Trophoblast cell (in vitro differentiated cells and primary cell): ENCODE results near the gene SLC22A16.
A peak's percentile ranks its signal among the peaks of the same experiment; 100 is the strongest.

ENCODE experiments used
- DNase-seq, 2 donors: peaks; one replicate each; pipeline ENCODE4 v3.0.0-alpha.2; 2016
- H2AFZ ChIP-seq: 2 replicates; pipeline ENCODE4 v1.6.1; 2013; ENCODE audit warnings: low read length, moderate library complexity, mild to moderate bottlenecking; ENCODE audit not compliant: insufficient read depth, poor library complexity
- H2AK5ac ChIP-seq: 2 replicates; pipeline ENCODE4 v1.6.1; 2013; ENCODE audit warnings: mild to moderate bottlenecking, low read length
- H2BK120ac ChIP-seq: 2 replicates; pipeline ENCODE4 v1.6.1; 2013; ENCODE audit warnings: low read length, mild to moderate bottlenecking, moderate library complexity; ENCODE audit not compliant: insufficient read depth, poor library complexity
- H2BK12ac ChIP-seq: 2 replicates; pipeline ENCODE4 v1.6.1; 2013; ENCODE audit warnings: mild to moderate bottlenecking, low read length, moderate library complexity
- H2BK5ac ChIP-seq: 2 replicates; pipeline ENCODE4 v1.6.1; 2013; ENCODE audit warnings: low read length, low read depth, moderate library complexity, mild to moderate bottlenecking; ENCODE audit not compliant: poor library complexity
- H3K14ac ChIP-seq: 2 replicates; pipeline ENCODE4 v1.6.1; 2013; ENCODE audit warnings: mild to moderate bottlenecking, low read length
- H3K18ac ChIP-seq: 2 replicates; pipeline ENCODE4 v1.6.1; 2013; ENCODE audit warnings: mild to moderate bottlenecking, low read length
- H3K23ac ChIP-seq: 2 replicates; pipeline ENCODE4 v1.6.1; 2013; ENCODE audit warnings: low read length
- H3K27ac ChIP-seq: 2 replicates; pipeline ENCODE4 v1.5.1; 2013; ENCODE audit warnings: low read depth, mild to moderate bottlenecking, inconsistent platforms, low read length, moderate library complexity
- H3K27me3 ChIP-seq: 2 replicates; pipeline ENCODE4 v1.6.1; 2013; ENCODE audit warnings: inconsistent platforms, mild to moderate bottlenecking, low read length, moderate library complexity; ENCODE audit not compliant: insufficient read depth
- H3K36me3 ChIP-seq, 2 experiments: 1 replicate in 1 of 2; 2 replicates in 1 of 2; pipeline ENCODE4 v1.6.1; 2013; ENCODE audit warnings: low read length in 2 of 2, mild to moderate bottlenecking in 2 of 2, moderate library complexity in 1 of 2; ENCODE audit not compliant: insufficient read depth in 2 of 2, control insufficient read depth in 1 of 2
- H3K4ac ChIP-seq: 2 replicates; pipeline ENCODE4 v1.6.1; 2013; ENCODE audit warnings: low read depth, mild to moderate bottlenecking, low read length, moderate library complexity
- H3K4me1 ChIP-seq, 2 experiments: 1 replicate in 1 of 2; 2 replicates in 1 of 2; pipeline ENCODE4 v1.6.1; 2013; ENCODE audit warnings: low read length in 2 of 2, mild to moderate bottlenecking in 2 of 2, moderate library complexity in 1 of 2; ENCODE audit not compliant: insufficient read depth in 2 of 2, control insufficient read depth in 1 of 2
- H3K4me2 ChIP-seq: 2 replicates; pipeline ENCODE4 v1.6.1; 2013; ENCODE audit warnings: inconsistent platforms, mild to moderate bottlenecking, low read length, moderate library complexity
- H3K4me3 ChIP-seq: 2 replicates; pipeline ENCODE4 v1.5.1; 2013; ENCODE audit warnings: mild to moderate bottlenecking, low read depth, low read length, inconsistent platforms
- H3K79me1 ChIP-seq: one replicate; pipeline ENCODE4 v1.6.1; 2013; ENCODE audit warnings: low read length
- H3K79me2 ChIP-seq: 2 replicates; pipeline ENCODE4 v1.6.1; 2013; ENCODE audit warnings: low read length, mild to moderate bottlenecking; ENCODE audit not compliant: control insufficient read depth, insufficient read depth, poor library complexity
- H3K9ac ChIP-seq: 2 replicates; pipeline ENCODE4 v1.6.1; 2013; ENCODE audit warnings: mild to moderate bottlenecking, low read length
- H3K9me3 ChIP-seq: 2 replicates; pipeline ENCODE4 v1.6.1; 2013; ENCODE audit warnings: low read depth, mild to moderate bottlenecking, control low read depth, inconsistent platforms, low read length; ENCODE audit not compliant: insufficient read depth
- H4K12ac ChIP-seq: 2 replicates; pipeline ENCODE4 v1.6.1; 2013; ENCODE audit warnings: low read depth, mild to moderate bottlenecking, low read length, moderate library complexity
- H4K8ac ChIP-seq: 2 replicates; pipeline ENCODE4 v1.6.1; 2013; ENCODE audit warnings: low read depth, mild to moderate bottlenecking, low read length, moderate library complexity
- H4K91ac ChIP-seq: one replicate; pipeline ENCODE4 v1.6.1; 2013; ENCODE audit warnings: low read depth, mild to moderate bottlenecking, low read length, moderate library complexity
- WGBS: extraction: QIAGEN DNeasy Blood & Tissue Kit; methylation state at CpG from one replicate; pipeline ENCODE4 v1.1.7; 2013; ENCODE audit warnings: missing lambda C conversion rate; ENCODE audit not compliant: insufficient read length, insufficient coverage; ENCODE audit errors: extremely low coverage; 5-methylcytosine and 5-hydroxymethylcytosine counted together

SLC22A16 gene

GRCh38 chr6:110440026-110440425, 36.4 kb downstream of the SLC22A16 start:
- Histone ChIP-seq H3K4ac (no peak overlapping the region), H3K36me3 (no peaks in the 10 kb centered on the region), H2BK120ac (no peak overlapping the region), H2AFZ (no peak overlapping the region), H4K12ac (no peak overlapping the region), H2BK5ac (no peak overlapping the region), H3K27ac (no peak overlapping the region), H2AK5ac (no peak overlapping the region), H2BK12ac (no peak overlapping the region), H3K4me3 (no peak overlapping the region), H3K79me1 (no peaks in the 10 kb centered on the region), H3K9ac (peak overlapping the region; percentile 8), H3K23ac (no peak overlapping the region), H3K4me2 (no peak overlapping the region), H3K9me3 (no peaks in the 10 kb centered on the region), H4K8ac (no peak overlapping the region), H3K4me1 (no peaks in the 10 kb centered on the region), H3K27me3 (no peaks in the 10 kb centered on the region), H4K91ac (no peak overlapping the region), H3K79me2 (no peaks in the 10 kb centered on the region), H3K14ac (no peak overlapping the region), H3K18ac (no peak overlapping the region)
- DNase-seq = no peak
- WGBS = no CpG with 5 or more reads among the region's 4 CpGs

DNA sequence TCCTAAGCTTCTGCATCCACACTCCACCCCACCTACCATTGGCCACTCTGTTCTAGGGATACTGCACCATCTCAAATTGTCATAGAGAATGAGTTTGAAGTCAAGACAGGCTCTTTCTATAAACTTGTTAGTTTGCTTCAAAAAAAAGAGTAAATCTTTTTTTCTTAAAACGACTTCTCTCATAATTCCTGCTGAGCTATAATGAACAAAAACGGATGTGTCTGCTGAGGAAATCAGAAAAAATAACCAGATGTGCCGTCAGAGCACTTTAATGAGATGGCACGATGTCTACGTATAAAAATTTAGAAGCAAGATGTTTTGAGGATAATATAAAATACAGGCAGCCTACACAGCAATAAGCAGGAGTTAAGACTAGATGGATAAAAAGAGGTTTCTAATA, 37.1 kb downstream of the SLC22A16 start:
- no peak overlapping the region for H2BK120ac ChIP-seq
- no peak overlapping the region for H3K4ac ChIP-seq
- H3K4me2 ChIP-seq = no peak overlapping the region
- DNase-seq = no peak
- H3K4me1 ChIP-seq = no peaks in the 10 kb centered on the region
- no peak overlapping the region for H3K4me3 ChIP-seq
- no peaks in the 10 kb centered on the region for H3K36me3 ChIP-seq
- H4K91ac ChIP-seq = no peak overlapping the region
- H3K79me2 ChIP-seq = no peaks in the 10 kb centered on the region
- H3K9me3 ChIP-seq = no peaks in the 10 kb centered on the region
- H3K27me3 ChIP-seq = no peaks in the 10 kb centered on the region
- H4K12ac ChIP-seq = no peak overlapping the region
- no peak overlapping the region for H3K23ac ChIP-seq
- H2AK5ac ChIP-seq = no peak overlapping the region
- no peak overlapping the region for H2BK5ac ChIP-seq
- no peak overlapping the region for H2BK12ac ChIP-seq
- no CpG with 5 or more reads among the region's 5 CpGs for WGBS
- no peak overlapping the region for H3K18ac ChIP-seq
- H2AFZ ChIP-seq = no peak overlapping the region
- no peak overlapping the region for H3K9ac ChIP-seq
- H3K27ac ChIP-seq = no peak overlapping the region
- H4K8ac ChIP-seq = no peak overlapping the region
- H3K79me1 ChIP-seq = no peaks in the 10 kb centered on the region
- no peak overlapping the region for H3K14ac ChIP-seq

- H2AFZ ChIP-seq = no peak overlapping the region
- H3K27me3 ChIP-seq = no peaks in the 10 kb centered on the region
- no CpG with 5 or more reads among the region's 7 CpGs for WGBS
- H4K12ac ChIP-seq = no peak overlapping the region
- H3K23ac ChIP-seq = no peak overlapping the region
- no peak overlapping the region for H3K4me2 ChIP-seq
- no peaks in the 10 kb centered on the region for H3K79me2 ChIP-seq
- no peaks in the 10 kb centered on the region for H3K79me1 ChIP-seq
- H2BK12ac ChIP-seq = no peak overlapping the region
- no peak overlapping the region for H3K4ac ChIP-seq
- no peak overlapping the region for H3K4me3 ChIP-seq
- H3K36me3 ChIP-seq = no peaks in the 10 kb centered on the region
- no peak overlapping the region for H2BK5ac ChIP-seq
- H4K8ac ChIP-seq = no peak overlapping the region
- H3K14ac ChIP-seq = no peak overlapping the region
- no peak for DNase-seq
- H2BK120ac ChIP-seq = no peak overlapping the region
- H2AK5ac ChIP-seq = no peak overlapping the region
- H4K91ac ChIP-seq = no peak overlapping the region
- no peaks in the 10 kb centered on the region for H3K9me3 ChIP-seq
- no peak overlapping the region for H3K9ac ChIP-seq
- no peaks in the 10 kb centered on the region for H3K4me1 ChIP-seq
- no peak overlapping the region for H3K18ac ChIP-seq
- no peak overlapping the region for H3K27ac ChIP-seq
These were observed 41.3 kb downstream of the SLC22A16 start for GRCh38 chr6:110434961-110435602.

DNA sequence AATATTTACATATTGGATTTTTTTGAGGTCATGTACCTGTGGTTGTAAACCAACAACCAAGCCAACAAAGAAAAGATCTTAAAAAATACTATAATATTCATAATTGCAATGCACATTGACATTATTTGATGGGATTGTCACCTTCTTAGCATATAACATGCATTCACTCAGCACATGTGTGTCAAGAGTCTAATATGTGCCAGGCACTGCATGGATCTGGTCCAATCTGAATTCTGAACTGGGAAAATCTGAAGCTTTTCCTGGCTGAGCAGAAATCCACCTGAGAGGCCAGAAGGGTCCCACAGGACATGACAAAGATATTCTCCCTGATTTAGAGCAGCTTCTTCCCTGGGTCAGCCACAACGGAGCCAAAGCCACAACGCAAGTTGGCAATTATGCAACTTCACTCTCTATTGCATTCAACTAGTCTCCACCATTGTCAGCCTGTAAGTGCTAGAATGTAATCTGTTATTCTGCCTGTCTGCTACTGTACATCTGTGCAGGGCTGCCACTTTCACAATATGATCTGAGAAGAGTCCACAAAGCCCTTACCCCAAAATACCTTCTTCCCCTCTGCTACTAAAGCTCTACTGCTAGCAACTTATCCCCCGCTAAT, 44.0 kb downstream of the SLC22A16 start:
- Histone ChIP-seq H2BK120ac (no peak overlapping the region), H3K79me2 (no peaks in the 10 kb centered on the region), H3K9ac (no peak overlapping the region), H3K4me1 (no peaks in the 10 kb centered on the region), H3K36me3 (no peaks in the 10 kb centered on the region), H3K23ac (no peak overlapping the region), H3K4me3 (no peak overlapping the region), H4K8ac (no peak overlapping the region), H3K27ac (no peak overlapping the region), H4K91ac (no peak overlapping the region), H3K9me3 (no peaks in the 10 kb centered on the region), H3K18ac (no peak overlapping the region), H2BK12ac (no peak overlapping the region), H3K27me3 (no peaks in the 10 kb centered on the region), H3K4me2 (no peak overlapping the region), H3K14ac (no peak overlapping the region), H2AFZ (no peak overlapping the region), H3K79me1 (no peaks in the 10 kb centered on the region), H2BK5ac (no peak overlapping the region), H4K12ac (no peak overlapping the region), H2AK5ac (no peak overlapping the region), H3K4ac (no peak overlapping the region)
- WGBS = no CpG with 5 or more reads among the region's 3 CpGs
- no peak for DNase-seq
